Left colon (tissue), 2 donors: ENCODE data around the gene E2F1. TPM values are rescaled to one million over a fixed set of nuclear protein-coding genes. Genes with fewer than 3 reads are reported as not detected.

Experiments used
- ATAC-seq: fragments of 200-7000 bp; cut with Tn5 transposase; one replicate; pipeline ENCODE4 v1.9.1; 2020; ENCODE audit warnings: mild to moderate bottlenecking, moderate library complexity
- DNase-seq, 2 donors: peaks; one replicate each; pipeline ENCODE4 v3.0.0-alpha.2; 2020
- intact Hi-C, 2 donors: fragments of 100-400 bp; cut with DNase I in 1 of 2; cut with micrococcal nuclease in 1 of 2; formaldehyde crosslinking; loops; one replicate each; pipeline versions ENCODE4 v1.11.2 to v1.14.0; 2022; cut with DNase I, micrococcal nuclease
- total RNA-seq, 2 donors: library from RNA; stranded (reverse); fragmentation: NEBNext Ultra II Directional; extraction: Animal tissue kit (Norgen Biotek cat#: 25700); gene quantifications; one replicate each; pipeline ENCODE4 v1.2.1, GENCODE V29; 2021
- donor health status: DM: no; HTN: no; CAD: no.
- donor health status: DM: yes; HTN: yes; CAD: no.

Gene E2F1
- total RNA-seq, 2 donors from 2014 or later: 2.6 to 5.9 TPM

DNA sequence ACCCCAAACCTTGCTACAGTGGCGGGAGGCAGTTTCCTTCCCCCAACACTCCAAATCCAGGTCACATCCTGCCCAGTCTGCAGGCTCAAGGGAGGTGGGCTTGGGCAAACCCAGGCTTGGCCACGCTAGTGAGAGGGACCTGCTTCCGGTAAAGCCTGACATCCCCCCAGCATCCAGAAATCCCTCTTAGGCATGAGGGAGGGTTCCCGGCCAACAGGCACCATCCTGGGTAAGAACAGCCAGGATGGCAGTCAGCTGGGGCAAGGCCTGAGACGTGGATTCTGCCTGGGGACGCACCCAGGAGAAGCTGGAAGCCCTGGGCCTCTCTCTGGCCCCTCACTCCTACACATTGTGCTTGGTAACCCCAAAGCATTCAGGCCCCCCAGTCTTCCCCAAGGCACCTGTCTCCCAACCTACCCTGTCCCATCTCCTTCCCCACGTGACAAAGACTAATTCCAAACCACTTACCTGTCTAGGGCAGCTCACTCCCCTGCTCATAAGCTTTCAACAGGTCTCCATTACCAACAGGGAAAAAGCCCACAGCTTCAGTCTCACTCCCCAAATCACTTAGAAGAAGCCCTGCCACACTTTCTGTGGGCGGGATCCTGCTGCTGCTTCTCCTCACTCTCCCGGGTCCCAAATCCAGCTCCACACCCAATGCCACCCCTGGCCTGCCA is 22.0 kb downstream of the E2F1 start:
- ATAC-seq (no peak), DNase-seq (no peak)
- intact Hi-C loops: no loop called here

GRCh38 chr20:33663161-33664084 is 22.8 kb downstream of the E2F1 start:
- DNase-seq (peak; percentile 82 to 92), ATAC-seq (peak; percentile 50)
- intact Hi-C loops: no loop called here

DNA sequence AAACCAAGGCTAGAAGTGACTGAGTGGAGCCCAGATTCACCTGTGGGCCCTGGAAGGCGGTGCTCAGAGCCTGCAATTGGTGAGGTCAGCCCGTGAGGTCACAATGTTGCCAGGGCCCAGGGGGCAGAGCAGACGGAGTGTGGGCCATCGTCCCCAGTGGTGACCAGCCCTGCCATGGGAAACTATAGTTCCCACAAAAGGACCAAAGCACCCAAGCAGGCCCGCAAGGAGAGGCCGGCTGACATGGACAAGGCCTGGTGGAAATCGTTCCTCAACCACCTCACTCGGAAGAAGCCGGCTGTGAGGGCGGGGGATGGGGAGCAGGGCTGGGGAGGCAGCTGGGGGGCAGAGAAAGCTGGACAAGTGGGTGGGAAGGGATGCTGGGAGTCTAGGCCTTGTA is 24.0 kb downstream of the E2F1 start, which contains the start of gene C20orf144:
Gene C20orf144, plus strand, starts transcription at position 156 of the 400 bp plus-strand sequence. Its CDS starts 19 bp downstream, at position 175.
- intact Hi-C loops: no loop called here
- ATAC-seq (no peak), DNase-seq (peak in 1 of 2 donors; percentile 20)

- DNase-seq (no peak), ATAC-seq (no peak)
- intact Hi-C loops: no loop called here
Observed at GRCh38 chr20:33660685-33661058, 25.5 kb downstream of the E2F1 start.

- no peak for ATAC-seq
Observed at GRCh38 chr20:33660035-33660684, 26.0 kb downstream of the E2F1 start.

GRCh38 chr20:33659341-33660034 is 26.7 kb downstream of the E2F1 start:
- peak in 1 of 2 donors; percentile 4 for DNase-seq

More at GRCh38 chr20:33660035-33660684, 26.0 kb downstream of the E2F1 start:
- intact Hi-C loops: no loop called here
- DNase-seq: peak in 1 of 2 donors; percentile 3

GRCh38 chr20:33658929-33659328 is 27.3 kb downstream of the E2F1 start:
- intact Hi-C loops: no loop called here
- DNase-seq: no peak
- no peak for ATAC-seq

More at GRCh38 chr20:33659341-33660034, 26.7 kb downstream of the E2F1 start:
- intact Hi-C loops: no loop called here
- ATAC-seq: no peak

DNA sequence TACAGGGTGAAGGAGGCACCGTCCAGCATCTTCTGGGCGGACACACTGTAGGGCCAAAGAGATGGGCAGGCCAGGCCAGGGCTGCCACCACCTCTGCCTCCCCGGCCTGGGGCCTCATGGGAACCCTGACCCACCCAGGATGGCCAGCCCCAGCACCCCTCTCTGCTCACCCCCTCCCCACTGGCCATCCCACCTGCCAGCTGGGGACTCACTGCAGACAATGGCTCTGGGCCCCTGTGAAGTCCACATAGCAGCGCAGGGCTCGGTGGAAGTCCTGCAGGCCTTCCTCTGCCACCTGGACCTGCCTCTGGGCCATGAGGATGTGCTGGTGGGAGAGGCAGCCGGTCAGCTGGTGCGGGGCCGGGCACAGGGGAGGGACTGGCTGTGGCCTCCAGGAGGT is 27.7 kb downstream of the E2F1 start:
- peak in 1 of 2 donors; percentile 4 for DNase-seq
- intact Hi-C loops: no loop called here
- no peak for ATAC-seq

DNA sequence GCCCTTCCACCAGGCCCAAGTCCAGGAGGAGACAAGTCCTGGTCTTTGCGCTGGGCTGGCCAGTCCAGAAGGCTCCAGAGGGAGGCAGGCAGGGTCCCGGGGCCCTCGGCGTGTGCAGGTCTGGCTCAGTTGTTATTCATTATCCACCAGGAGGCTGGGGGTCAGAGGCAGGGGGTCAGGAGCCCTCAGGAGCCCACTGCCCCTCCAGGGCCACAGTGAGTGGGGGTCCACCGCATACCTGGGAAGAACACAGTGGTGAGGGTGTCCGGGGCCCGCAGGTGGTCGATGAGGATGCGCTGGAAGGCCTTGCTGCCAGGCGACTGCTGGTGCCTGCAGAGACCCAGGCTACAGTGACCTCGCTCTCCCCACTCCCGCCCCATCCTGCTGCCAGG is 28.5 kb downstream of the E2F1 start:
- DNase-seq: peak in 1 of 2 donors; percentile 2
- no peak for ATAC-seq
- intact Hi-C loops: no loop called here

DNA sequence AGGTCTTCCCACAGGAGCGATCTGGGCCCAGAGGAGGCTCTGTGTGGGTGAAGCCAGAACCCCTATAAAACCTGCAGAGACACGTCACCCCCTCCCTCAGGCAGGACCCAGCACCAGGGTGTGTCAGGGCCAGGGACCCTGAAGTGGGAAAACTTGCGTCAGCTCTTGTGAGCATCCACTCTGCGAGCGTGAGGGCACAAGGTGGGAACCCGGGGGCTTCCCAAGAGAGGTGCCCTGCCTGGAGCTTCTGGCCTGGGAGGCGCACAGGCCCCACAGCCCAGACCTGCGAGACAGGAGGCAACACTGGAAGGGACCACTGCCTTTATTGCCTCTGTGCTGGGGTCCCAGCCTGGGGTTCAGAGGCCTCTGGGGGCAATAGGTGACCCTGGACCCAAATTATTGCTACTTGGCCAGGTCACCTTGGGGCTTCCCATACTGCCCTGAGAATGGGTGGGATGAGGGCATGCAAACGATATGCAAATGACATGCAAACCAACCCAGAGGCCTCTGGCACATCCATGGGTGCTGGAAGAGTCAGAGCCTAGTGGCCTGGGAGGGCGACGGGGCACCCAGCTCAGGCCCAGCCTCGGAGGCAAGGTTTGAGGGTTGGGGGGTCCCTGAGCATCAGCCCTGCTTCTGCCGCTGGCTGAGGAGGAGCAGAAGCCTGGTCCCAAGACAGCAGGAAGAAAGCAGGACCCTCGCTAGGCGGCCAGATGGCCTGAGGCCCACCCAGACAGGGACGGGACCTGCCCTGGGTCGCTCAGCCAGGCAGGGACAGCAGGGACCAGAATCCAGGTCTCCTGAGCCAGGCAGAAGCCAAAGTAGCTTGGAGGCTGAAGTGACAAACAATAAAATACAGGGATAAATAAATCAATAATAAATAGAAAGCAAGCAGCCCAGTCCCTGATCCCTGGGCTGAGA is 29.1 kb downstream of the E2F1 start:
- no peak for ATAC-seq
- peak in 1 of 2 donors; percentile 3 for DNase-seq
- intact Hi-C loops: no loop called here

DNA sequence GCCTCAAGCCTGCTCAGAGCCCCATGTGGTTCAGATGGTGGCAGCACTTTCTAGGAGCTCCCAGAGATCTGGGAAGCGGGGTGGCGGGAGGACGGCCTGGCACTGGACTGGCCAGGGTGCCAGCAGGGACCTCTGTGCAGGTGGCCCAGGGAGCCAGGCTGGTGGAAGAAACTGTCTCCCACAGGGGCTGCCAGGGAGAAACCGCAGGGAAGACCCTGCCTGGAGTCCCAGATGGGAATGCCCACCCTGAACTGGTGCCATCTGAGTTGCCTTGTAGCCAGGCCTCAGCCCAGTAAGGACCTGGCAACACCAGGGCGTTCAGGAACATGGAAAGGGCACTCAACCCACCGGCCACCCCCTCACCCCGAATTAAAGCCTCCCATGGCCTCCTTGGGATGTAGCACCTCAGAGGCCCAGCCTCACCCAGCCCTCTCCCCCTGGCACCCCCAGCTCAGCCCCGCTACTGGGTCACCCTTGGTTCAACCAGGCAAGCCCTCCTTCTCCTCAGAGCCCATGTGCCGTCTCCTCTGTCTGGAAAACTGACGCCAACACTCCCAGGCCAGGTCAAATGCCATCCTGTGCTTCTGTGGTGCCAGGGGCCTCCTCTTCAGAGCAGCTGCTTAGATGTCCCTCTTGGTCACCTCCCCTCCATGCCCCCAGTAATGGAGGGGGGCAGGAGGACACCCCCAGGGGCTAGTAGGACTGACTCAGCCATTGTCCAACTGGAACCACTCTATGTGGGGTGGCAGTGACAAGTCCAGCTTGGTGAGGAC is 30.0 kb downstream of the E2F1 start:
- DNase-seq (peak in 1 of 2 donors; percentile 4), ATAC-seq (no peak)
- intact Hi-C loops: no loop called here

DNA sequence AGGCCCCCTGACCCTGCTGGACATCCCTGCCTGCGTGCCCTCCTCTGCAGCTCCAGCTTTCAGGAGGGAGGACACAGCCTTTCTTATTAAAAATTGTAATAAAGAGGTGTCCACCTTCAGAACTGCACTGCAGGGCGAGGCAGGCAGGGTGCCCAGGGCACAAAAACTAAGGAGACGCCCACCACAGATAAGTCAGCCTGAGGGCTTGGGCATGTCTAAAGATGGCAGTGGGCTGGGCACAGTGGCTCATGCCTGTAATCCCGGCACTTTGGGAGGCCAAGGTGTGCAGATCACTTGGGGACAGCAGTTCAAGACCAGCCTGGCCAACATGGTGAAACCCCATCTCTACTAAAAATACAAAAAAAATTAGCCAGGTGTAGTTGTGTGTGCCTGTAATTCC is 31.0 kb downstream of the E2F1 start:
- DNase-seq (peak in 1 of 2 donors; percentile 19), ATAC-seq (no peak)
- intact Hi-C loops: no loop called here

- ATAC-seq: peak; percentile 3
- DNase-seq: peak in 1 of 2 donors; percentile 12
- intact Hi-C loops: no loop called here
Observed at GRCh38 chr20:33654680-33655161, 31.5 kb downstream of the E2F1 start.

- intact Hi-C loops: no loop called here
- DNase-seq (peak; percentile 91 to 92), ATAC-seq (peak; percentile 76)
Observed at GRCh38 chr20:33653900-33654596, 32.1 kb downstream of the E2F1 start.

GRCh38 chr20:33653218-33653899 is 32.8 kb downstream of the E2F1 start:
- intact Hi-C loops: no loop called here
- DNase-seq: peak; percentile 60 to 68
- peak; percentile 49 for ATAC-seq

GRCh38 chr20:33651562-33652048 is 34.6 kb downstream of the E2F1 start:
- peak in 1 of 2 donors; percentile 23 for DNase-seq
- ATAC-seq: no peak
- intact Hi-C loops: no loop called here
